ENCODE results near the gene SLC35F6. TPM values are rescaled to one million over a fixed set of nuclear protein-coding genes. Genes with fewer than 3 reads are reported as not detected.

Gene SLC35F6
- total and polyA plus RNA-seq, 4 donors, result 11.4 to 30.7 (median 19.0) TPM

- DNase-seq (ENCODE audit: low spot score), result no peak
- Histone ChIP-seq H3K4me3 (ENCODE audit: low read depth in 1 of 3, low read length in 3 of 3) (no peak overlapping the region), H3K4me1 (ENCODE audit: control insufficient read depth in 4 of 4, insufficient read depth in 4 of 4, low read length in 3 of 4) (no peaks in the 10 kb centered on the region), H3K9ac (ENCODE audit: low read depth in 1 of 2, low read length in 2 of 2) (no peak overlapping the region), H3K27me3 (ENCODE audit: control insufficient read depth in 4 of 4, insufficient read depth in 4 of 4, low read length in 3 of 4) (no peaks in the 10 kb centered on the region), H3K9me3 (ENCODE audit: control insufficient read depth in 4 of 4, low read length in 3 of 4) (no peaks in the 10 kb centered on the region), H3K27ac (ENCODE audit: low read depth in 1 of 2, low read length in 2 of 2) (no peak overlapping the region), H3K36me3 (ENCODE audit: control insufficient read depth in 4 of 4, insufficient read depth in 3 of 4, low read depth in 1 of 4, low read length in 3 of 4) (no peaks in the 10 kb centered on the region)
- WGBS, result 74% methylated on average over 4 of the region's 4 CpGs
- TF ChIP-seq TAF1 (conservative IDR thresholded peaks at IDR 0.05) (no peak), NR2F2 (IDR thresholded peaks at IDR 0.05) (no peak), GABPA (IDR thresholded peaks at IDR 0.05 in 1 of 2, conservative IDR thresholded peaks at IDR 0.05 in 1 of 2) (no peak), SP1 (IDR thresholded peaks at IDR 0.05) (no peak), EGR1 (IDR thresholded peaks at IDR 0.05; ENCODE audit: low read depth in 2 of 2) (no peak), FOXA1 (IDR thresholded peaks at IDR 0.05) (no peak), RXRA (IDR thresholded peaks at IDR 0.05) (no peak), FOXA2 (IDR thresholded peaks at IDR 0.05) (no peak), YY1 (IDR thresholded peaks at IDR 0.05) (no peak), JUND (IDR thresholded peaks at IDR 0.05) (no peak), RAD21 (IDR thresholded peaks at IDR 0.05) (no peak), HNF4G (IDR thresholded peaks at IDR 0.05) (no peak)
- TF ChIP-seq, protein P1, sequence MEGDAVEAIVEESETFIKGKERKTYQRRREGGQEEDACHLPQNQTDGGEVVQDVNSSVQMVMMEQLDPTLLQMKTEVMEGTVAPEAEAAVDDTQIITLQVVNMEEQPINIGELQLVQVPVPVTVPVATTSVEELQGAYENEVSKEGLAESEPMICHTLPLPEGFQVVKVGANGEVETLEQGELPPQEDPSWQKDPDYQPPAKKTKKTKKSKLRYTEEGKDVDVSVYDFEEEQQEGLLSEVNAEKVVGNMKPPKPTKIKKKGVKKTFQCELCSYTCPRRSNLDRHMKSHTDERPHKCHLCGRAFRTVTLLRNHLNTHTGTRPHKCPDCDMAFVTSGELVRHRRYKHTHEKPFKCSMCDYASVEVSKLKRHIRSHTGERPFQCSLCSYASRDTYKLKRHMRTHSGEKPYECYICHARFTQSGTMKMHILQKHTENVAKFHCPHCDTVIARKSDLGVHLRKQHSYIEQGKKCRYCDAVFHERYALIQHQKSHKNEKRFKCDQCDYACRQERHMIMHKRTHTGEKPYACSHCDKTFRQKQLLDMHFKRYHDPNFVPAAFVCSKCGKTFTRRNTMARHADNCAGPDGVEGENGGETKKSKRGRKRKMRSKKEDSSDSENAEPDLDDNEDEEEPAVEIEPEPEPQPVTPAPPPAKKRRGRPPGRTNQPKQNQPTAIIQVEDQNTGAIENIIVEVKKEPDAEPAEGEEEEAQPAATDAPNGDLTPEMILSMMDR (IDR thresholded peaks at IDR 0.05; ENCODE audit: low read depth, low read length, missing input control), result no peak
- TF ChIP-seq, protein P2, sequence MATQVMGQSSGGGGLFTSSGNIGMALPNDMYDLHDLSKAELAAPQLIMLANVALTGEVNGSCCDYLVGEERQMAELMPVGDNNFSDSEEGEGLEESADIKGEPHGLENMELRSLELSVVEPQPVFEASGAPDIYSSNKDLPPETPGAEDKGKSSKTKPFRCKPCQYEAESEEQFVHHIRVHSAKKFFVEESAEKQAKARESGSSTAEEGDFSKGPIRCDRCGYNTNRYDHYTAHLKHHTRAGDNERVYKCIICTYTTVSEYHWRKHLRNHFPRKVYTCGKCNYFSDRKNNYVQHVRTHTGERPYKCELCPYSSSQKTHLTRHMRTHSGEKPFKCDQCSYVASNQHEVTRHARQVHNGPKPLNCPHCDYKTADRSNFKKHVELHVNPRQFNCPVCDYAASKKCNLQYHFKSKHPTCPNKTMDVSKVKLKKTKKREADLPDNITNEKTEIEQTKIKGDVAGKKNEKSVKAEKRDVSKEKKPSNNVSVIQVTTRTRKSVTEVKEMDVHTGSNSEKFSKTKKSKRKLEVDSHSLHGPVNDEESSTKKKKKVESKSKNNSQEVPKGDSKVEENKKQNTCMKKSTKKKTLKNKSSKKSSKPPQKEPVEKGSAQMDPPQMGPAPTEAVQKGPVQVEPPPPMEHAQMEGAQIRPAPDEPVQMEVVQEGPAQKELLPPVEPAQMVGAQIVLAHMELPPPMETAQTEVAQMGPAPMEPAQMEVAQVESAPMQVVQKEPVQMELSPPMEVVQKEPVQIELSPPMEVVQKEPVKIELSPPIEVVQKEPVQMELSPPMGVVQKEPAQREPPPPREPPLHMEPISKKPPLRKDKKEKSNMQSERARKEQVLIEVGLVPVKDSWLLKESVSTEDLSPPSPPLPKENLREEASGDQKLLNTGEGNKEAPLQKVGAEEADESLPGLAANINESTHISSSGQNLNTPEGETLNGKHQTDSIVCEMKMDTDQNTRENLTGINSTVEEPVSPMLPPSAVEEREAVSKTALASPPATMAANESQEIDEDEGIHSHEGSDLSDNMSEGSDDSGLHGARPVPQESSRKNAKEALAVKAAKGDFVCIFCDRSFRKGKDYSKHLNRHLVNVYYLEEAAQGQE (IDR thresholded peaks at IDR 0.05), result no peak
- TF ChIP-seq, protein P3, sequence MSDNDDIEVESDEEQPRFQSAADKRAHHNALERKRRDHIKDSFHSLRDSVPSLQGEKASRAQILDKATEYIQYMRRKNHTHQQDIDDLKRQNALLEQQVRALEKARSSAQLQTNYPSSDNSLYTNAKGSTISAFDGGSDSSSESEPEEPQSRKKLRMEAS (IDR thresholded peaks at IDR 0.05), result no peak
- TF ChIP-seq, protein P4, sequence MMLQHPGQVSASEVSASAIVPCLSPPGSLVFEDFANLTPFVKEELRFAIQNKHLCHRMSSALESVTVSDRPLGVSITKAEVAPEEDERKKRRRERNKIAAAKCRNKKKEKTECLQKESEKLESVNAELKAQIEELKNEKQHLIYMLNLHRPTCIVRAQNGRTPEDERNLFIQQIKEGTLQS (IDR thresholded peaks at IDR 0.05), result no peak
- TF ChIP-seq, protein P5, sequence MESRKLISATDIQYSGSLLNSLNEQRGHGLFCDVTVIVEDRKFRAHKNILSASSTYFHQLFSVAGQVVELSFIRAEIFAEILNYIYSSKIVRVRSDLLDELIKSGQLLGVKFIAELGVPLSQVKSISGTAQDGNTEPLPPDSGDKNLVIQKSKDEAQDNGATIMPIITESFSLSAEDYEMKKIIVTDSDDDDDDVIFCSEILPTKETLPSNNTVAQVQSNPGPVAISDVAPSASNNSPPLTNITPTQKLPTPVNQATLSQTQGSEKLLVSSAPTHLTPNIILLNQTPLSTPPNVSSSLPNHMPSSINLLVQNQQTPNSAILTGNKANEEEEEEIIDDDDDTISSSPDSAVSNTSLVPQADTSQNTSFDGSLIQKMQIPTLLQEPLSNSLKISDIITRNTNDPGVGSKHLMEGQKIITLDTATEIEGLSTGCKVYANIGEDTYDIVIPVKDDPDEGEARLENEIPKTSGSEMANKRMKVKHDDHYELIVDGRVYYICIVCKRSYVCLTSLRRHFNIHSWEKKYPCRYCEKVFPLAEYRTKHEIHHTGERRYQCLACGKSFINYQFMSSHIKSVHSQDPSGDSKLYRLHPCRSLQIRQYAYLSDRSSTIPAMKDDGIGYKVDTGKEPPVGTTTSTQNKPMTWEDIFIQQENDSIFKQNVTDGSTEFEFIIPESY (IDR thresholded peaks at IDR 0.05), result no peak
Observed at GRCh38 chr2:26801328-26801727, 37.2 kb downstream of the SLC35F6 start.

GRCh38 chr2:26801796-26802195 lies 37.7 kb downstream of the SLC35F6 start:
- H3K27ac ChIP-seq (ENCODE audit: low read depth in 1 of 2, low read length in 2 of 2), result no peak overlapping the region
- H3K4me3 ChIP-seq (ENCODE audit: low read depth in 1 of 3, low read length in 3 of 3), result no peak overlapping the region
- no peak overlapping the region for H3K9ac ChIP-seq (ENCODE audit: low read depth in 1 of 2, low read length in 2 of 2)
- no peak for DNase-seq (ENCODE audit: low spot score)
- H3K9me3 ChIP-seq (ENCODE audit: control insufficient read depth in 4 of 4, low read length in 3 of 4), result no peaks in the 10 kb centered on the region
- WGBS, result 97% methylated on average over 7 of the region's 7 CpGs
- H3K4me1 ChIP-seq (ENCODE audit: control insufficient read depth in 4 of 4, insufficient read depth in 4 of 4, low read length in 3 of 4), result no peaks in the 10 kb centered on the region
- no peaks in the 10 kb centered on the region for H3K36me3 ChIP-seq (ENCODE audit: control insufficient read depth in 4 of 4, insufficient read depth in 3 of 4, low read depth in 1 of 4, low read length in 3 of 4)
- no peaks in the 10 kb centered on the region for H3K27me3 ChIP-seq (ENCODE audit: control insufficient read depth in 4 of 4, insufficient read depth in 4 of 4, low read length in 3 of 4)
- TF ChIP-seq, protein P1 (IDR thresholded peaks at IDR 0.05; ENCODE audit: low read depth, low read length, missing input control), result no peak
- TF ChIP-seq NR2F2 (IDR thresholded peaks at IDR 0.05), result no peak
- TF ChIP-seq, protein P3 (IDR thresholded peaks at IDR 0.05), result no peak
- no peak for TF ChIP-seq FOXA1 (IDR thresholded peaks at IDR 0.05)
- no peak for TF ChIP-seq HNF4A (conservative IDR thresholded peaks at IDR 0.05)
- no peak for TF ChIP-seq FOXA2 (IDR thresholded peaks at IDR 0.05)
- TF ChIP-seq YY1 (IDR thresholded peaks at IDR 0.05), result no peak
- TF ChIP-seq RAD21 (IDR thresholded peaks at IDR 0.05), result no peak
- TF ChIP-seq JUND (IDR thresholded peaks at IDR 0.05), result no peak
- no peak for TF ChIP-seq RXRA (IDR thresholded peaks at IDR 0.05)
- no peak for TF ChIP-seq HNF4G (IDR thresholded peaks at IDR 0.05)
- TF ChIP-seq, protein P5 (IDR thresholded peaks at IDR 0.05), result no peak
- TF ChIP-seq, protein P4 (IDR thresholded peaks at IDR 0.05), result no peak
- TF ChIP-seq TAF1 (conservative IDR thresholded peaks at IDR 0.05), result no peak
- TF ChIP-seq SP1 (IDR thresholded peaks at IDR 0.05), result no peak
- no peak for TF ChIP-seq EGR1 (IDR thresholded peaks at IDR 0.05; ENCODE audit: low read depth in 2 of 2)
